Renal cortex interstitium (tissue), 11 donors: ENCODE results near the gene RORB. TPM values are rescaled to one million over a fixed set of nuclear protein-coding genes. Genes with fewer than 3 reads are reported as not detected.
A peak's percentile ranks its signal among the peaks of the same experiment; 100 is the strongest.

ENCODE experiments used
- DNase-seq, 11 donors: peaks; one replicate each; pipeline ENCODE4 v3.0.0-alpha.2; 2013; ENCODE audit warnings: low read depth in 9 of 11, low spot score in 4 of 11; ENCODE audit errors: extremely low read depth in 1 of 11
- polyA plus RNA-seq, 3 donors: library from polyadenylated mRNA; unstranded; fragments of 120-200 nt; gene quantifications; one replicate each; pipeline ENCODE4 v1.2.1, GENCODE V29; 2013; ENCODE audit not compliant: insufficient read length in 3 of 3

The RORB gene
- polyA plus RNA-seq, 3 donors = 0.11 to 0.17 (median 0.13) TPM

GRCh38 chr9:74570879-74571512, 73.9 kb downstream of the RORB start:
- peak in 1 of 11 donors; percentile 22 for DNase-seq

- peak in 1 of 11 donors; percentile 8 for DNase-seq
Measured at GRCh38 chr9:74573640-74574191, 76.6 kb downstream of the RORB start.

- DNase-seq = no peak
Measured at GRCh38 chr9:74576176-74576575, 79.0 kb downstream of the RORB start.

- no peak for DNase-seq
Measured at GRCh38 chr9:74577956-74578355, 80.8 kb downstream of the RORB start.

- no peak for DNase-seq
Measured at GRCh38 chr9:74589576-74589975, 92.4 kb downstream of the RORB start.

GRCh38 chr9:74595286-74595685, 98.2 kb downstream of the RORB start:
- DNase-seq = no peak

GRCh38 chr9:74598874-74599273, 101.7 kb downstream of the RORB start:
- DNase-seq = no peak

- DNase-seq = no peak
Measured at GRCh38 chr9:74609671-74610405, 112.7 kb downstream of the RORB start.

GRCh38 chr9:74610523-74611061, 113.5 kb downstream of the RORB start:
- DNase-seq = no peak

GRCh38 chr9:74630228-74630627, 133.1 kb downstream of the RORB start:
- no peak for DNase-seq

GRCh38 chr9:74639112-74639511, 142.0 kb downstream of the RORB start:
- no peak for DNase-seq

- no peak for DNase-seq
Measured at GRCh38 chr9:74642376-74642775, 145.2 kb downstream of the RORB start.

GRCh38 chr9:74643303-74643923, 146.3 kb downstream of the RORB start:
- DNase-seq = no peak

GRCh38 chr9:74644023-74644422, 146.9 kb downstream of the RORB start:
- no peak for DNase-seq

- DNase-seq = peak in 4 of 11 donors; percentile 9 to 24 (median 15)
Measured at GRCh38 chr9:74645007-74645639, 148.0 kb downstream of the RORB start.

GRCh38 chr9:74653410-74654080, 156.4 kb downstream of the RORB start:
- DNase-seq = peak in 1 of 11 donors; percentile 7

- no peak for DNase-seq
Measured at GRCh38 chr9:74662674-74663073, 165.5 kb downstream of the RORB start.

- no peak for DNase-seq
Measured at GRCh38 chr9:74663439-74663838, 166.3 kb downstream of the RORB start.
